ENCODE measurements around the gene HOXD9.

HOXD9 gene

GRCh38 chr2:176124110-176124946 is 1.8 kb downstream of the HOXD9 start:
- no peak for DNase-seq

DNA sequence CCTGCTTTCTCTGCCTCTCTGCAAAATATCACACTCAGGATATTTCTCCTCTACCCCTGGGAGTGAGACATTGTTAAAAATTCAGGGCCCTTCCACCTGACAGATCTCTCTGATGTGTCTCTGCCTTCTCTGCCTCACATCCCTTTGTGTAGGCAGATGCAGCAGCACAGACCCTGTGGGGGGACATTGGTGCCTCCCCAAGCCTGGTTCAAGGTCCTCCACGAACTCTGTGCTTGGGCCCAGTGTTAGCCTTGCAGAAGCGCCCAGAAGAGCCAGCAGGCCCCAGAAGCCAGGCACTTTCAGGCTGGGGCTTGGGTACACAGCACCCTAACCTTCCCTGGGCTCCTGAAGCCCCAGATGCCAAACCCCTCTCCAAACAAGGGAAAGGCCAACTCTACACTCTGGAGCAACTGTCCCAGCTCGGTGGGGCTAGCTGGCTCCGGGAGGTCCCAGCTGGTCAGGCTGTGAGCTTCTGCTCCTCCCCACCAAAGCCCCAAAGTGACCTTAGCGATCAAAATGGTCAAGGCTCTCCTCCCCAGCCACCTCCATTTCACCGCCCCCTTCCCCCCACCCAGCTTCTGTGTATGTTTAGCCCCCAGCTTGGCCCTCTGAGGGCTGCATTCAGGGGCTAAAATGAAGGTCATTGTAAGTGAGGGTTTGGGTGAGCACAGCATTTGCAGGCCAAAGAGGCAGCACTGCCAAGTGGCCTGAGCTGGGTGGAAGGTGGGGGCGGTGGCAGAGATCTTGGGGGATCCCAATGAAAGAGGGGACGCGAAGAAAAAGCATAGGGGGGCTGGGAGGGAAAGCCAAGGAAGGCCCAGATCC is 2.6 kb downstream of the HOXD9 start:
- DNase-seq: no peak

DNA sequence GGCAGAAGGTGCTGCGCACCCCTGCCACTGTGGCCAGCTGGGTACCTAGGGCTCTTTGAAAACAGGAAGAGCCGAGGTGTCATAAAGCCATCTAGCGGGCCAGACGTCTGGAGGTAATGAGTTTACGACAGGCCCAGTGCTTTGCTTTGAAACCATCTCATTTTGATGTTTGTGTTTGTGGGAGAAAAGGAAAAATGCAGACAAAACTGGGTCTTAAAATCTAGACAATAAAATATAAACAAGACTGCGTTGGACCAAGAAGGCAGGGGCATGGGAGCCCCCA is 3.2 kb downstream of the HOXD9 start:
- no peak for DNase-seq

DNA sequence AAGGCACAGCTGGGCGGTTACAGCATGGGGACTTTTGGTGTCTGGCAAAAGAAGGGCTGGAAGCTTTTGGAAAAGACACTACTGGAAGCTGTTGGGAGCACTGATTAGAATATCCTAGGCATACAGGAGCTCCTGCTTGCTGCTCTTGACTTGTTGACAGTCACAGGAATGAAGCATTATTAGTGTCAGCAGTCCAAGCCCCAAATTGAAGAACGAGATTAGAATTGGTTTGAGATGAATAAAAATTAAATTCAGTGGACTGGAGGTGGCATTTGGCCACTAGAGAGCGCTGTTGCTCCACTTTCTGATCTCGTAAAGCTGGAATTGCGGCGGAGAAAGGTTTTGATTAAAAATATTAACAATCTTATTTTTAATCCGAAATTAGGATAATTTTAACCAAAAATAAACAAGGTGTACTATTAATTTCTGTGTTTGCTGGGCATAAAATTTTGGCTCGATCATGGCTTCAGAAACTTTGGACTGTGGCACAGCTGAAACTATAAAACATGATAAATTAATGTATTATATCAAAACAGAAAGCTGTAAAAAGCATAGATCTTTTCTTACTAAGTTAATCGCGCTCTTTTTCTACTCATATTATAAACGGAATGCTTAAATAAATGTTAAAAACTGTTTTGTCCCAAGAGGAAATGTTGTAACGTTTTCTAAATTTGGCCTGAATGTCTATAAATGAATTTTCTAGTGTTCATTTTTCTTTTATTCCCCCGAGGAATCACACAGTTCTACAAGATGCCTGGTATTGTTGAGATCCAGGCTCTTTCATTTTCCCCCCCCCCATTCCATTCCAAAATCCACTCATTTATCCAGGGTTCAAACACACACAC is 4.6 kb downstream of the HOXD9 start:
- DNase-seq: peak in 40 of 58 donors; percentile 0 to 80 (median 26)

DNA sequence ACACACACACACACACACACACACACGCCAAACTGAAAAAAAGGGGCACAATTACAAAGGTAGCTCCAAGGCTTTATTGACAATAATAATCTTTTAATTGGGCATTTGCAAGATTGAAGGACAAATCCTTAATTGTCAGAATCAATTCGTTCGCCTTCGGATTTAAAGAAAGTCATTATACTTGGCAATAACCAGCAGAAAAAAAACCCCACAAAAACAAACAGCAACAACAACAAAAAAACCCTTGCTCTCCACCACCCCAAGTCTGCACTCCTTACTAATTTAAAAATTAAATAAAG is 5.2 kb downstream of the HOXD9 start:
- DNase-seq: no peak

DNA sequence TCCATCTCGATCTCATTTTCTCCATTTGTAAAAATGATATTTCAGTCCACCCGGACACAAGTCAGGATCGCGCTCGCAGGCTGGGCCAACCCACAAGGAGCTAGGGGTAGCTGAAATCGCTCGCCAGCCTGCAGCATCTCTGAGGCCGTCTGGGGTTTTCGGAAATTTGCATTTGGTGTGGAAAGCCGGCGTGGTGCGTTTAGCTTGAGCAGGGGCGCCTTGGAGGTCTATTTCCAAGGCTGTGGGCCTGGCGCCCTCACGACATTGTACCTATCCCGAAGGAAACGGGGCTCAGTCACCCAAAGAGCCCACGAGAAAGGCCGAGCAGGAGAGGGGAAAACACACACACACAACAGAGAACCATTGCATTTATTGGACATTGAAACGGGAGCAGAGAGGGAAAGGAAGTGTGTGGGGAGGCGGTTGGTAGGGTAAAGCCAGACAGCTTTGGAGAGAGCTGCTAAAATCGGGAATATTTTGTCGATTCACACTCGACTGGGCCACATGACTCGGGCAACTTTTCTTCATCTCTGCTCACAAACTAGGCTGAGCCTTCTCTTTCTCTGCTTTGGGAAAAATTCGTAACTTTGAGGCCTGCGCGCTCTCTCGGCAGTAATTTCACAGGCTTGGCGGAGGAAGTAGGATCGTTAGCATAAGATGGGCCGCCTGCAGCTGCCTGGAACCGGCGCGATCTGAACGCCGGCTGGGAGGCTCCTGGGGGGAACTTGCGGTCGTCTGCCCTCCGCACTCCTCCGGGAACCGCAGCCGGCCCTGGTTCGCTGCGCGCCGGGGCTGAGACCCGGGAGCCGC is 5.9 kb downstream of the HOXD9 start:
- DNase-seq: no peak

- DNase-seq: no peak
These were observed 6.7 kb downstream of the HOXD9 start, which contains the start of gene HOXD8 for GRCh38 chr2:176128982-176129796. Gene HOXD8 (plus strand): TSS chr2:176129705. CDS start chr2:176130367, 662 bp downstream.

GRCh38 chr2:176129813-176130146 is 7.3 kb downstream of the HOXD9 start:
- no peak for DNase-seq

DNA sequence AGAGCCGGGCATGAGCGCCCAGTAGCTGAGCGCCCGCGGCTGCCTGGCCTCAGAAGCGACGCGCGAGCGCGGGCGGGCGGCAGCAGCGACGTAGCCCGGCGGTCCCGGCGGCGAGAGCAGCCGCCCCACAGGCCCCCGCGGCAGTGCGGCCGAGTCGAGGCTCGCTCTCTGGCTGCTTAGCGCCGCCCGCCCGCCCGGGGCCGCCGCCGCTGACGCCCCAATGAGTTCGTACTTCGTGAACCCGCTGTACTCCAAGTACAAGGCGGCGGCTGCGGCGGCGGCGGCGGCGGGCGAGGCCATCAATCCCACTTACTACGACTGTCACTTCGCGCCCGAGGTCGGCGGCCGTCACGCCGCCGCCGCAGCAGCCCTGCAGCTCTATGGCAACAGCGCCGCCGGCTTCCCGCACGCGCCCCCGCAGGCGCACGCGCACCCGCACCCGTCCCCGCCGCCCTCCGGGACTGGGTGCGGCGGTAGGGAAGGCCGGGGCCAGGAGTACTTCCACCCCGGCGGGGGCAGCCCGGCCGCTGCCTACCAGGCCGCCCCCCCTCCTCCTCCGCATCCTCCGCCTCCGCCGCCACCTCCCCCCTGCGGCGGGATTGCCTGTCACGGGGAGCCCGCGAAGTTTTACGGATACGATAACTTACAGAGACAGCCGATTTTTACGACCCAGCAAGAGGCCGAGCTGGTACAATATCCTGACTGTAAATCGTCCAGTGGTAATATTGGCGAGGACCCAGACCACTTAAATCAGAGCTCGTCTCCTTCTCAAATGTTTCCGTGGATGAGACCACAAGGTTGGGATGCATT is 7.8 kb downstream of the HOXD9 start:
- DNase-seq: no peak

DNA sequence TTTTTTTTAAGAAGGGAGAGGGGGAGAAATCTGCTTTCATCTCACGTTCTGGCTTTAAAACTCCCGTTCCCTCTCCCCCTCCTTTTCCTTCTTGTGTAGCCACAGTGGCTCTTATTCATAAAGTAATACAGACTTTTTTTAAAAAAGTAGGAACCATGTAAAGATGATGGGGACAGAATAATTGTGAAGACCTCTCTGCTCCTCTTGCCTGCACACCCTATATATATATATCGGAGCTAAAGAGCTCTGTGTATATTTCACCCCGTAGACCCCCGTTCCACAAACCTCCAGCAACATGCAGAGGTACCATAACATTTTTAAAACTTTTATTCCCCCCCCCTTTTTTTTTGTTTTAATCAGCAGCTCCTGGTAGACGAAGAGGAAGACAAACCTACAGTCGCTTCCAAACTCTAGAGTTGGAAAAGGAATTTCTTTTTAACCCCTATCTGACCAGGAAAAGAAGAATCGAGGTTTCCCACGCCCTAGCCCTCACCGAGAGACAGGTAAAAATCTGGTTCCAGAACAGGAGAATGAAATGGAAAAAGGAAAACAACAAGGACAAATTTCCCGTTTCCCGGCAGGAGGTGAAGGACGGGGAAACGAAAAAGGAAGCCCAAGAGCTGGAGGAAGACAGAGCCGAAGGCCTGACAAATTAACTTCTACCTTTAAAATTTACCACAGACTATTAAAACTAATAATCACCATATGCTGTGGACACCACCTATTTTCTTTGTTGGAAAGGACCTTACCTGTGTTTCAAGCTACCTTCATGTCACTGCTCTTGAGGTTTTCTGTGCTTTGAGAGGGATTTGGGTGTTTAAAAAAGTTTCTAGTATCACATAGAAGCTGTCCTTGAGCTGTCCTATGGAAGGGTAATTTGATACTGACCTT is 8.7 kb downstream of the HOXD9 start:
- no peak for DNase-seq

DNA sequence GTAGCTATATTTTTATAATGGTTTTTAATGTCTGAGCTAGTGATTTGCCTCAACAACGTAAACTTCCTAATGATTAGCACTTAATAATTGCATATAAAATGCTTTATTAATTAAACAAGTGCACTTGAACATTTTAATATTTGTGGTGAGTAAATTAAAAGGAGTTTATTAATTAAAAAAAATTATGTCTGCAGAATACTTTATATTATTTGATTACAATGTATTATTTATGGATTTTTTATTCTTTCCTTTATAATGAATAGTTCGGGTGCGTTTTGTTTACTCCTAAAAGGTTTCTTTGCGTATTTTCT is 9.3 kb downstream of the HOXD9 start:
- no peak for DNase-seq

DNA sequence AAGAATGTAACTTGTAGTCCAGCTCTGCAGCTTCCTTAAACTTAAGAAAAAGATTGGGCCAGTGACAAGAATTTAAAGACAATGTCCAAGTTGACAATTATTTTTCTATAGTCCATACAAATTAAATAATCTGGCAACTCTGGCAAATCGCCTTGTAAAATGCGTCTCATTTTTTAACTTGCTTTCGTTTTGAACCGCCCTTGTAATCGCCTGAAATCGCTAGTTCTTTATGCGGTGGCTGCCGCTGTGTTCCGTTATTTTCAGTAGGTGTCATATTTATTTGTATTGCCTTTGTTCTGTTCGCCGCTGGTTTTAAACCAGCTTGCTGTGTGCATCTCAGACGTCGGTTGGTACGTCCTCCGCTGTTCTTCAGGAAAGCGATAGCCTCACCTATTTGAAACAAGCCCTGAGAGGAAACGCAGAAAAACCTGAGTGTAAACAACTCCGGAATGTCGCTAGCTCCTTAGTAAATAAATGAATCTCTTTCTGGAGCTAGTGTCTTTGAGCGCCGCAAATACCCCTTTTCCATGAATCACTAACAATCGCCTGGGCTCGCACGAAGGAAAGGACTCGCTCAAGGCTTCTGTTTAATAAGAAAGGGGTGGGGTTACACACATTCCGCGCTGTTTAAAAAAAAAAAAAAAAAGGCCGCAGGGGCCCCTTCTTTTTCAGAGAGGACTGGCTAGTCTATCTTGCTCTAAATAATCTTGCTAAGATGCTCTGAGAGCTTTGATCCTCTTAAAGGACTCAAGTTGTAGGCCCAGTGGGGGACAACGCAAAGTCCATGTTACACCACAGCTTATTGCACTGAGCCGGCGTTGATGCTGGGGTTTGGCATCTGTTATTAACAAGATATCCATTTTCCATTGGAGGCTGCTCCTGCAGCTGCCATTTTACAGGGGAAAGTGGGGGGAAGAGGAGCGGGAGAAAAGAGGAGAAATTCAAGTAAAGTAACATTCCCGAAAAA is 10.0 kb downstream of the HOXD9 start:
- no peak for DNase-seq

- no peak for DNase-seq
These were observed 10.9 kb downstream of the HOXD9 start for GRCh38 chr2:176133389-176133788.

GRCh38 chr2:176134035-176134434 is 11.5 kb downstream of the HOXD9 start:
- DNase-seq: no peak

DNA sequence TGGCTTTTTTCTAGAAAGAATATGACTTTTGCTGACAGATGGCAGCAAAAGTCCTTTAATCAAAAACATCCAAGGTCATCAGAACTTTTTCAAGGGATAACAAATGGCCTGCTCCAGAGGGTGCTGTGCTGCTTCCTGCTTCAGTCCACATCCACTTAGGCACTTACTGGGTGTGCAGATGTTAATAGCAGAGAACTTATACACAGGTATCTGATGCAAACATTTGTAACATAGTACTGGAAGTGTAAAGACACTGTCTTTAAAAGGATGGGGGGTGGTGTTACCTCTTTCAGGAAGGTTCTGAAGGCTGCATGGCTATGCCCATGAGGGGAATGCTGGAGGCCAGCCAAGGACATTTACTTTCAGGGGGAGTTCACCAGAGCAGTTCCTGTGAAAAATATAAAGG is 12.5 kb downstream of the HOXD9 start:
- no peak for DNase-seq

DNA sequence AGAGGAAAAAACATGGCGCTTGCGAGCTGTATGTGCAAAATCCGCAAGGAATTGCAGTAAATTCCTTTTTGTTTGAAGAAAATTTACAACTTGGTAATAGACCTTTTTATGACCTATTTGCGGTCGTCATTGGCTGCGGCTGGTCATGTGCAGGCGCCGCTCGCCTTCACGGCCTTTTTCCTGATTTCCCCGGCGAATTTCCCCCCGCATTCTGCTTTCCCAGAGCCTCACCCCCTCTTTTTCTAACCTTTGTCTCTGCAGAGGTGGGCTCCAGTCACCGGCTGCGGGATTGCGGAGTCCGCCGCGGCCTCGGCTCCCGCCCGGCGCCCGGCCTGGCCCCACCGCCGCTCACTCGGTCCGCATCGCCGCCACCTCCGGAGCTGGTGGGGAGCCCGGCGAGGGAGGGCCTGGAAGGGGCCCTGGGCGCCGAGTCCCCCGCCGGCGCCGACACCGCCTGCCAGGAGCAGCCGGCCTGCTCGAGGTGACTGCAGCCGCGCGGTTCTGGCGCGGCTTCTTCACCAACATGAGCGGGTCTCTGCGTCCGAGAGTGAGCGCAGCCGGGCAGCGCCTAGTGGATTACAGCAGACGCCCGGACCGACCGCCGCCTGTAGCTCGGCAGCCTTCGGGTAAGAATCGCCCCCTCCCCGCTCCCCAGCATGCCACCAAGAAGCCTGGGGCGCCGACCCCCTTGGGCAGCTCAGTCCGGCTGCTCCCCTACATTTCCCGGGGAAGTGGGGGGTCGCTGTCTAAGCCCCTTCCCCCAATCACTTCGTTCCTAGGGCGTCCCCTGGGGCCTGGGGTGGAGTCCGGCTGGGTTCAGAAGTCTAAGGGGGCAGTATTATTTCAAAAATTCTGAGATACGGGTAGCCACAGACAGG is 14.1 kb downstream of the HOXD9 start:
- DNase-seq: no peak

Data from anterior cingulate cortex (tissue), 58 donors.